ENCODE measurements around the gene USP20. TPM values are rescaled to one million over a fixed set of nuclear protein-coding genes. Genes with fewer than 3 reads are reported as not detected.

The USP20 gene
- total RNA-seq, 1 donor from 2014 or later: 34.0 TPM

DNA sequence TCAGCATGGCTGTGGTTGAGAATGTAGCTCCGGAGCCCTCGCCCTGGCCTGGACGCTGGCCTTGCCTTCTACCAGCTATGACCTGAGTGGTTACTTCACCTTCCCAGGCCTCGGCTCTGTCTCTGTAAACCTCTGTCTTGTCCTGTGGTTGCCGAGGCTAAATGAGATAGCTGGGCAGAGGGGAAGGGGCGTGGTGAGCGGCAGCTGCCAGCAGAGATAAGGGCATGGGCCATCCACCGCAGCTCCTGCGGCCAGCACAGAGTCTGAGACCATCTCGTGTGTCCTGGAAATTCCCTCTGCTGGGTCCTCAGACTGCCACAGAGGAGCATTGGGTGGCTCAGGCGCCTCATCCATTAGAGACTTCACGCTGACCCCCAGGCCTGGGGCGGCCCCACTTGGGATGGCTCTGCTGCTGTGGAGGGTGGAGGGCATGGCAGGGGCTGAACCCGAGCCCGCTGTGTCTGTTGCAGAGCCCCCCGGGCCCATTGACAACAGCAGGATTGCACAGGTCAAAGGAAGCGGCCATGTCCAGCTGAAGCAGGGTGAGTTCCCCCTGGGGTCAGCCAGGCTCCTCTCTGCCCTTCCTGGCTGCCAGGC is 43.9 kb downstream of the USP20 start:
- H3K4me1 ChIP-seq: peaks cover 0 to 2% of the 10 kb centered on the region in 2 donors
- DNase-seq (ENCODE audit: low spot score in 2 of 2): no peak
- TF ChIP-seq, protein P1, sequence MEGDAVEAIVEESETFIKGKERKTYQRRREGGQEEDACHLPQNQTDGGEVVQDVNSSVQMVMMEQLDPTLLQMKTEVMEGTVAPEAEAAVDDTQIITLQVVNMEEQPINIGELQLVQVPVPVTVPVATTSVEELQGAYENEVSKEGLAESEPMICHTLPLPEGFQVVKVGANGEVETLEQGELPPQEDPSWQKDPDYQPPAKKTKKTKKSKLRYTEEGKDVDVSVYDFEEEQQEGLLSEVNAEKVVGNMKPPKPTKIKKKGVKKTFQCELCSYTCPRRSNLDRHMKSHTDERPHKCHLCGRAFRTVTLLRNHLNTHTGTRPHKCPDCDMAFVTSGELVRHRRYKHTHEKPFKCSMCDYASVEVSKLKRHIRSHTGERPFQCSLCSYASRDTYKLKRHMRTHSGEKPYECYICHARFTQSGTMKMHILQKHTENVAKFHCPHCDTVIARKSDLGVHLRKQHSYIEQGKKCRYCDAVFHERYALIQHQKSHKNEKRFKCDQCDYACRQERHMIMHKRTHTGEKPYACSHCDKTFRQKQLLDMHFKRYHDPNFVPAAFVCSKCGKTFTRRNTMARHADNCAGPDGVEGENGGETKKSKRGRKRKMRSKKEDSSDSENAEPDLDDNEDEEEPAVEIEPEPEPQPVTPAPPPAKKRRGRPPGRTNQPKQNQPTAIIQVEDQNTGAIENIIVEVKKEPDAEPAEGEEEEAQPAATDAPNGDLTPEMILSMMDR (IDR thresholded peaks at IDR 0.05): no peak
- no peaks in the 10 kb centered on the region for H3K27me3 ChIP-seq
- no peak overlapping the region for H3K4me3 ChIP-seq
- intact Hi-C loops (cut with DNase I): no loop called here
- H3K9me3 ChIP-seq: no peaks in the 10 kb centered on the region
- no peak overlapping the region for H3K27ac ChIP-seq
- H3K36me3 ChIP-seq: peaks cover 0 to 46% of the 10 kb centered on the region in 2 donors

DNA sequence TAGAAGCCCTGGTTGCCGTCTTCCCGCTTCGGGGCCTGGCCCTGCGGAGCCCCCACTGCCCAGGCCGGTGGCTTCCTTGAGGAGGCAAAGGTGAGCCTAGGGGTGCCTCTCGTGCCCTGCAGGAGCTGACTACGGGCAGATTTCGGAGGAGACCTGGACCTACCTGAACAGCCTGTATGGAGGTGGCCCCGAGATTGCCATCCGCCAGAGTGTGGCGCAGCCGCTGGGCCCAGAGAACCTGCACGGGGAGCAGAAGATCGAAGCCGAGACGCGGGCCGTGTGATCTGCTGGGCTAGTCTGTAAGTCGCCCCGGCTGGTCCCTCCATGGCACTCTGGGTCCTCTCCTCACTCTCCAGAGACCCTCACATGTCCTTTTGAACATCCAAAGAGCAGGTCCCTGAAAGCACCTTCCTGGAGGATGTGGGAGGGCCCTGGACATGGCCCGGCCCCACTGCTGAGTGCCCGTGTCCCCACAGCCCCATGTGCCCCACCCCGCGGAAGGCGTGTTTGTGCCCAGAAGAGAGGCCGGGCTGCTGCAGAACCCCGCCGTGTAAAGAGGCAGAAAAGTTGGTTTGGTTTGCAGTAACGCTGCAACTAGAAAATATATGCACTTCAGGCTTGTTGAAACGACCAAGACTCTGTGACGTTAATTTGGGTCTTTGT is 44.9 kb downstream of the USP20 start:
- Histone ChIP-seq H3K4me3 (no peak overlapping the region), H3K4me1 (peaks cover 4 to 9% of the 10 kb centered on the region in 2 donors), H3K9me3 (no peaks in the 10 kb centered on the region), H3K27ac (no peak overlapping the region), H3K27me3 (no peaks in the 10 kb centered on the region), H3K36me3 (peaks cover 0 to 37% of the 10 kb centered on the region in 2 donors)
- intact Hi-C loops (cut with DNase I): loop anchor here (5.0 kb wide), 2 partner anchors 43 to 357 kb away; partner anchors contain the start of genes C9orf78 and USP20
- DNase-seq (ENCODE audit: low spot score in 2 of 2): no peak
- TF ChIP-seq, protein P1 (IDR thresholded peaks at IDR 0.05): no peak

DNA sequence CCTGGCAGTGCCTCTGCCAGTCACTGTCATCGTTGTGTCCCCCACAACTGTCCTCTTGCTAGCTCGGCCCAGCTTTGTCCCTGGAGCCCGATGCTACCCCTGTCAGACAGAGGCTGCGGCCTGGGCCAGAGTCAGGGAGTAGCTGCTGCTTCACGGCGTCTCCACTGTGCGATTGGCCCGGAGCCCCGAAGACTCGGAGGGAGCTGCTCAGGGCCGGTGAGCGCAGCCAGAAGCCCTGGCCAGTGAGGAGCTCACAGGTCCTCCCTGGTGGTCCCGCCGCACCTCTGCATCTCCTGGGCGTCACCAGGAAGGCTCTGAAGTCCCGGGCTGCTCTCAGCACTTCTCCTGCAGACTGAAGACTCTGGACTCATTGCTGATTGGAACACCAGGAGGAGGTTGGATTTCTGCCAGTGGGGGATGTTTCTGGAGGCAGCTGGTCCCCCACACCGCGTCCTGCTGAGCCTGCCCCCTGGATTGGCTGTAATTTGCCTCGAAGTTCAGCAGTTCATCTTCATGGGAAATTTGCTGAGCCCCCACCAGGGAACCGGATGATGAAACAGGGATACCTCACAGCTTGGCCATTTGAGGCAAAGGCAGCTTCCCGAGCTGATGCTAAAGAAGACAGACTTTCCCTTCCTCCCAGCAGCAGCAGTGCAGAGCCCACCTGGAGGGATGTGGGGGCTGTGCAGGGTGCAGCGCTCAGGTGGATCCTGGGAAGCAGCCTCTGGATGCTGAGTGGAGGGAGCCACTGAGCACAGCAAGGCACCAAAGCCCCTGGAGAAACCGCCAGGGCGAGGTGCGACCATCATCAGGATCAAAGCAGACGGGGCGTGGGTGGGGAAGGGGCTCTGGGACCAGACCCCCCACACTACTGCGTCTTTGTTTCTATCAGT is 45.6 kb downstream of the USP20 start:
- Histone ChIP-seq H3K27ac (no peak overlapping the region), H3K9me3 (no peaks in the 10 kb centered on the region), H3K27me3 (no peaks in the 10 kb centered on the region), H3K36me3 (peaks cover 0 to 29% of the 10 kb centered on the region in 2 donors), H3K4me1 (peaks cover 5 to 13% of the 10 kb centered on the region in 2 donors), H3K4me3 (no peak overlapping the region)
- intact Hi-C loops (cut with DNase I): loop anchor here (5.0 kb wide), 2 partner anchors 44 to 356 kb away; partner anchors contain the start of genes C9orf78 and USP20
- DNase-seq (ENCODE audit: low spot score in 2 of 2): no peak
- TF ChIP-seq, protein P1 (IDR thresholded peaks at IDR 0.05): no peak

DNA sequence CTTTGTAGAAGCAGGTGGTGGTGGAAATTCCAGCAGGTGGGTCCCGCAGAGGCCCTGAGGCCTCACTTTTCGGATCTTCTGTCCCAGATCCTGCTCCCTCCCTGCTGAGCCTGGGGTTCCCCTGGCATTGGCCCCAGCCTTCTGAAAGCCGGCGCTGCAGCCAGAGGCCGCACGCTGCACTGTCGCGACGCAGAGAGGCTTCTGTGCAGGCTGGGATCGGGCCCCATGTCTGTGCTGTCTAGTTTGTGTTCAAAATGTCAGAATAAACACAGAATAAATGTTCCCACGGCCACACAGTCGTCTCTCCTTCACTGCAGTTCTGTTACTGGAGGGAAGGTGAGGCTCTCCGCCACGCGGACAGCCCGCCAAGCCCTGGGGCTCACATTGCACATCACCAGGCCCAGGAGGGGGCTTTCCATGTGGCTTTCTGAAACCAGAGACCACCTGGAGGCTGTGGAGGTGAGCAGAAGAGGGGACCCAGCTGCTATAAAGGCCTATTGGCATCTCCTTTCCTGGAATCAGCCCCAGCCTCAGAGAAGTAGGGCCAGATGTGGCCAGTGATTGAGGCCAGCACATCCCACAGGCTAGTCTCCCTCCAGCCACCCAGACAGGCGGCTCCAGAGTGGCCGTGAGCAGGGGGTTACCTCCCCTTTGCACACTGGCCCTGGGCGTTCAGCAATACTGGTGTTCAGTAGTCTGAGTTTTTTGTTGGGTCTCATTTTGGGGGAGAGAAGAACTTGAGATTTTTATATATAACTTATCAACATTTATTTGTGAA is 46.5 kb downstream of the USP20 start:
- H3K4me3 ChIP-seq: no peak overlapping the region
- no peak overlapping the region for H3K27ac ChIP-seq
- H3K27me3 ChIP-seq: no peaks in the 10 kb centered on the region
- intact Hi-C loops (cut with DNase I): loop anchor here (5.0 kb wide), 2 partner anchors 44 to 356 kb away; partner anchors contain the start of genes C9orf78 and USP20
- no peak for DNase-seq (ENCODE audit: low spot score in 2 of 2)
- TF ChIP-seq, protein P1 (IDR thresholded peaks at IDR 0.05): no peak
- no peaks in the 10 kb centered on the region for H3K9me3 ChIP-seq
- H3K4me1 ChIP-seq: peaks cover 11 to 22% of the 10 kb centered on the region in 2 donors
- H3K36me3 ChIP-seq: peaks cover 0 to 23% of the 10 kb centered on the region in 2 donors

Data from ascending aorta (tissue), 2 donors.